COR-L47 (cell line): ENCODE data around the gene LRMDA.
"Not testable (repeated sequence)": the region's sequence is repeated elsewhere in the genome, so short reads cannot be mapped to it uniquely, and the experiment has no call there.

Experiments used
- DNase-seq: peaks from one replicate; lab custom pipeline; 2025; lab: John Stamatoyannopoulos, UW

Gene LRMDA

GRCh38 chr10:75613685-75614504 is 182.5 kb downstream of the LRMDA start:
- no peak for DNase-seq

- no peak for DNase-seq
Observed at GRCh38 chr10:75616076-75616475, 184.7 kb downstream of the LRMDA start.

- DNase-seq, result no peak
Observed at GRCh38 chr10:75616874-75617478, 185.6 kb downstream of the LRMDA start.

- no peak for DNase-seq
Observed at GRCh38 chr10:75617485-75618155, 186.2 kb downstream of the LRMDA start.

GRCh38 chr10:75619635-75620034 is 188.2 kb downstream of the LRMDA start:
- DNase-seq, result no peak

GRCh38 chr10:75620356-75620755 is 188.9 kb downstream of the LRMDA start:
- no peak for DNase-seq

- DNase-seq, result not testable (repeated sequence)
Observed at GRCh38 chr10:75621003-75621402, 189.6 kb downstream of the LRMDA start.

- DNase-seq, result no peak
Observed at GRCh38 chr10:75622503-75622902, 191.1 kb downstream of the LRMDA start.

GRCh38 chr10:75623310-75624093 is 192.1 kb downstream of the LRMDA start:
- no peak for DNase-seq

- no peak for DNase-seq
Observed at GRCh38 chr10:75624638-75625037, 193.2 kb downstream of the LRMDA start.

- no peak for DNase-seq
Observed at GRCh38 chr10:75630746-75631145, 199.3 kb downstream of the LRMDA start.

- no peak for DNase-seq
Observed at GRCh38 chr10:75632805-75633462, 201.5 kb downstream of the LRMDA start.

GRCh38 chr10:75633568-75633967 is 202.1 kb downstream of the LRMDA start:
- no peak for DNase-seq

GRCh38 chr10:75634947-75635346 is 203.5 kb downstream of the LRMDA start:
- no peak for DNase-seq

GRCh38 chr10:75638752-75639151 is 207.3 kb downstream of the LRMDA start:
- DNase-seq, result no peak

GRCh38 chr10:75639736-75640135 is 208.3 kb downstream of the LRMDA start:
- no peak for DNase-seq

GRCh38 chr10:75640381-75640780 is 209.0 kb downstream of the LRMDA start:
- no peak for DNase-seq

GRCh38 chr10:75640803-75641202 is 209.4 kb downstream of the LRMDA start:
- no peak for DNase-seq

GRCh38 chr10:75643405-75643804 is 212.0 kb downstream of the LRMDA start:
- no peak for DNase-seq

- DNase-seq, result peak; percentile 3
Observed at GRCh38 chr10:75643944-75644692, 212.7 kb downstream of the LRMDA start.

GRCh38 chr10:75645704-75646103 is 214.3 kb downstream of the LRMDA start:
- no peak for DNase-seq
